GM18526 (cell line): Measurements from ENCODE around the gene CALHM2.
A peak's percentile ranks its signal among the peaks of the same experiment; 100 is the strongest.

Source experiments
- POLR2A ChIP-seq: IDR thresholded peaks from 3 replicates; pipeline ENCODE4 v1.6.1; 2011; ENCODE audit not compliant: insufficient read length; ENCODE audit errors: extremely low read depth

The CALHM2 gene

GRCh38 chr10:103480521-103480920 is 28.4 kb upstream of the CALHM2 start:
- TF ChIP-seq POLR2A = no peak

DNA sequence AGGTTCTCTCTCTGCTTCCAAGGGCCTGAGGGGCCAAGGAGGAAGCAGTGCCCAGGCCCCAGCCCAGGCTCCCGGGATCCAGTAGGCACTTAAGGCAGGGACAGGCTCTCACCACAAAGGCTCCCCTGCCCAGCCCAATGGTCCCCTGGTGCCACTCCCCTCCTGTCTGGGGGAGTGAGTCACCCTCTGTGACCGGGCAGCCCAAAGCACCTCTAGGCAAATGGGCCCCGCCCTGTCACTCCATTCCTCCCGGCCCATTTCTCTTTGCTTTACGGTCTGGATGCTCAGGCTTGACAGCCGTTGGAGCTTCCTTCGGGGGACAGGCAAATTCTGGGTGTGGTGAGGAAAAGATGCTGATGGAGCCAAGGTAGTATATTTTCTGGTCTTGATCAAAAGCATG is 27.0 kb upstream of the CALHM2 start, which contains the start of gene CALHM3:
TSS of gene CALHM3 (minus strand) at position 106 of the 400 bp plus-strand sequence. CDS start 208 bp downstream, outside the sequence.
- TF ChIP-seq POLR2A = no peak

DNA sequence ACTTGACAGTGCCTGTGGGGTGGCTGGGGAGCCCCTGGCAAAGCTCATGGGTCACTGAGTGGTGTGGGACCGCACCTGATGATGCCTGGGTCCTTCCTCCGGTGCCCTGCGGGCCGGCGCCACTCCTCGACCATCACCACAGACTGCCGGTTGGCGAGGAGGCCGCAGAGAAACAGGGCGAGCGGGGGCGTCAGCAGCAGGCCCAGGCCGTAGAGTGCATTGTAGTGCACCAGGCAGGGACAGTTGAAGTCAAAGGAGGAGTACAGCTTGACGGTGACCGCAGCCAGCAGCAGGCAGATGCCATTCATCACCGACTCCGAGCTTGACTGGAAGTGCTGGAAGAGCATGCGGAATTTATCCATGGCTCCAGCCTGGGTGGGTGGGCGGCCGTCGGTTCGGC is 26.5 kb upstream of the CALHM2 start:
- TF ChIP-seq POLR2A = no peak

DNA sequence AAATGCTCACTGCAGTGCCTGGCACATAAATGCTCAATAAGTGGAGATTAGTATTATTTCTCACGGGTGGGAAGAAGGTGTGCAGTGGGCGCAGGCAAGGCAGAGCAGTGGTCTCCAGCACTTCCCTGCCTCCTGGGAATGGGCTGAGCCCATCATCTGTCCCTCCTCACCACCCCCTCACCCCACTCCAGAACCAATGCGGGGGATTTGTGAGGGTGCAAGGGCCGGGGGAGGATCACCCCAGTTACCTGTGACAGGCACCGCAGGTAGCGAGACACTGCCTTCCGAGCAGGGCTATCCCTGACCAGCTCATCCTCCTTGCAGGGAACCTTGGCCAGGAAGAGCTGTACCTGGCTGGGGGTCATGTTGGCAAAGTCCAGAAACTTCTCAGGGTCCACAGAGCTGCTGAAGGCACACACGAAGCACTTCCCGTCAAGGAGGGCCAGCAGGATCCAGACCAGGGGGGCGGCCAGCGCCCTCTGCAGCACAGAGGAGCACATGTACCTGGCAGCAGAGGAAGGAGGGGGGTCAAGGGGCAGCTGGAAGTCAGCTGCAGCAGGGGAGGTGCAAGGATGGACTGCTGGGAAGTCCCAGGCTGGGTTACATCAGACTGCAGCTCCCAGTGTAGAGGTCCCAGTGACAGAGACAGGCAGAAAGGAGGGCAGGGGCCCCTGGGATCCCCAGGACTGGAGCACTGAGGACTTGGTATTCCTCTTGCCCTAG is 24.0 kb upstream of the CALHM2 start:
- no peak for TF ChIP-seq POLR2A

- TF ChIP-seq POLR2A = no peak
These were observed 23.3 kb upstream of the CALHM2 start for GRCh38 chr10:103475437-103475836.

DNA sequence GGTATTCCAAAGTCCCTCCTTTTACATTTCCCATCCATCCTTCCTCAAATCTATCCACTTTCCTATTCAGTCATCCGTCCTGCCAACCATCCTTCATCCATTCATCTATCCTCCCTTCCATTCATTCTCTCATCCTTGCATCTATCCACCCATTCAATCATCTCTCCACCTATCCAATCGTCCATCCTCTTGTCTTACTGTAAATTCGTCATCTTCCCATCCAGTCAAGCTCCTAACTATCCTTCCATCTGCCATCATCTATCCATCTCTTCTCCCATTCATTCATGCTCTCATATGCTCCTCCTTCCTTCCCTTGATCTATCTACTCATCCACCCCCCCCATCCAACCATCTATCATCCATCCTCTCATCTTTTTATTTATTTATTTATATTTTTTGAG is 21.9 kb upstream of the CALHM2 start:
- TF ChIP-seq POLR2A = no peak

DNA sequence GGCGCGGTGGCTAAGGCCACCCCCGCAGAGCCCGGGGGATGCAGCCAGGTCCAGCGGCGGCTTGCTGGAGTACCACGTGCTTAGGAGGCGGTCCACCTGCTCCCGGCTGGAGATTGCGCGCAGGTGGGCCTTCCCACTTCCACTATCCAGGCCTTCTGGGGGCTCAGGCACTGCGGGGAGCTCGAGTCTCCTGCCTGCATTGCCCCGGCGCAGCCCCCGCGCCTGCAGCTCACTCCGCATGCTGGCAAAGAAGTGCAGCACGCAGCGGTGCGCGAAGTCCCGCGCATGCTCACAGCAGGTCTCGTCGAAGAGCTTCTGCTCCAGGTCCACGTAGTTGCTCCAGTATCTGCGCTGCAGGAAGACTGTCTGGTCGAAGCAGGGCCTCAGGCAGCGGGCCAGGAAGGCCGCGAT is 21.1 kb upstream of the CALHM2 start:
- no peak for TF ChIP-seq POLR2A

DNA sequence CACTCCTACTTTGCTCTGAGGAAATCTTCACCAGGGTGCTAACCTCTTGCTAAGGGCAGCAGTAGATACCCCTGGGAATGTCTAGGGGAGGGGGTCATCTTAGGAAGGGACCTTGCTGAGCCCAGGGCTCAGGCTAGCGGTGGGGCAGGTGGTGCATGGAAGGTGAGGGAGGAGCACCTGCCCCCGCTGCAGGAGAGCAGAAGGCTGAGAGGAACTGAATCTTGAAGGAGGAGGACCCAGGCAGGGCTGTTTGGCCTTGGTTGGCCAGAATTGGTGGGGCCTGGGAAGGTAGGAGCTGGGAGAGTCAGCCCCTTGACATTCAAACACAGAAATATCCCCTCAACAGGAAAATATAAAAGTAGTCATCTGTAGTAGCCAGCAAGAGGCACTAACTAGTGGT is 19.8 kb upstream of the CALHM2 start:
- TF ChIP-seq POLR2A = peak; percentile 46

GRCh38 chr10:103470761-103471653 is 18.8 kb upstream of the CALHM2 start:
- TF ChIP-seq POLR2A = no peak

DNA sequence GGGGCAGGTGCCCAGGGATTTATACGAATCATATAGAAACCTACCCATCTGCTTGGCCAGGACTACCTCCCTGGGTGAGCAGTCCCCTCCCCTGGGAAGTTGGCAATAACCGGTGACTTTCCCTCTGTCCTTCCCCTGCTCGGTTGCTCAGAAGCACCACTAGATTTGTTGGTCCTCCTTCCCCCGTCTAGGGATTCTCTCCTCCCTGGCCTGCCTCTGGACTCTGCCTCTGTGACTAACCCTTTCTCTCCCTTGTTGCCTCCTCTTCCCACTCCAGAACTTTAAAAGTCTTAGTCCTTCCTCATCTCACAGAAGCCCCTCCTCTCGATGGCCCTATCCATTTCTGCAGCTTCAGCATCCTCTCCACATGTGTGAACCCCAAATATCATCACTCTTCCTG is 17.0 kb upstream of the CALHM2 start:
- TF ChIP-seq POLR2A = no peak

DNA sequence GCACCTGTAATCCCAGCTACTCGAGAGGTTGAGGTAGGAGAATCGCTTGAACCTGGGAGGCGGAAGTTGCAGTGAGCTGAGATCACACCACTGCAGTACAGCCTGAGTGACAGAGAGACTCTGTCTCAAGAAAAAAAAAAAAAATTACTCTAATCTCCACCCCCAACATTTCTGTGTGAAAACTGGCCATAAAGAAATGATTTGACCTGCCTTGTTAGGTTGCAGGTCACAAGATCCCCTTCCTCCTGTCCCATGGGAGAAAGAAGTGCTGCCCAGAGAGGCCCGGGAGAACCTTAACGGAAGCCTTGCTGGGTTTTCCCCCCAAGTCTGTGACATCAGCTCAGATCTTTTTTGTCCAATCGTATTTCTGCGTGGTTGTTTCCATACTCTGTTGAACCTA is 15.2 kb upstream of the CALHM2 start:
- no peak for TF ChIP-seq POLR2A

GRCh38 chr10:103466734-103467133 is 14.6 kb upstream of the CALHM2 start:
- no peak for TF ChIP-seq POLR2A

- TF ChIP-seq POLR2A = no peak
These were observed 13.4 kb upstream of the CALHM2 start for GRCh38 chr10:103465411-103466179.

- TF ChIP-seq POLR2A = no peak
These were observed 11.3 kb upstream of the CALHM2 start for GRCh38 chr10:103463499-103463898.

DNA sequence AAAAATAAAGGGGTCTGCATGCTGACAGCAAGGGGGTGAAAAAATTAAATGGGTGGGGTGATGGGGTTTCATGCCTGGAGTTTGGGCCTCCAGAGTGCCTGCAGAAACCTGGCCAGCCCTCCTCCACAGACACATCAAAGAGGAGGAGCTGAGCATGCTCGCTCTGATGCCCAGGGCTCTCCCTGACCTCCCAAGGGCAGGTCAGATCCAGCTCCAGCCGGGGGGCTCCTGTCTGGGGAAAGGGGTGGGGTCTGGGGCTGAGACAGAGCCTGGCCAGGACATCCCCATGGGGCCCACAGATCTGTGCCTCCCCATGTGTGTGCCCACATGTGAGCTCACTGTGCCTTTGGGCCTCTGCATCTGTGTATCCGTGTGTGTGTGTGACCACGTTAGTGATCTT is 7.4 kb upstream of the CALHM2 start:
- TF ChIP-seq POLR2A = no peak
